NCI-H2227 (cell line): ENCODE results near the gene FAM50A.
"Not testable (repeated sequence)": the region's sequence is repeated elsewhere in the genome, so short reads cannot be mapped to it uniquely, and the experiment has no call there.

ENCODE experiments used
- DNase-seq: peaks from one replicate; lab custom pipeline; 2025; ENCODE audit not compliant: unreplicated experiment; lab: John Stamatoyannopoulos, UW

FAM50A gene

DNA sequence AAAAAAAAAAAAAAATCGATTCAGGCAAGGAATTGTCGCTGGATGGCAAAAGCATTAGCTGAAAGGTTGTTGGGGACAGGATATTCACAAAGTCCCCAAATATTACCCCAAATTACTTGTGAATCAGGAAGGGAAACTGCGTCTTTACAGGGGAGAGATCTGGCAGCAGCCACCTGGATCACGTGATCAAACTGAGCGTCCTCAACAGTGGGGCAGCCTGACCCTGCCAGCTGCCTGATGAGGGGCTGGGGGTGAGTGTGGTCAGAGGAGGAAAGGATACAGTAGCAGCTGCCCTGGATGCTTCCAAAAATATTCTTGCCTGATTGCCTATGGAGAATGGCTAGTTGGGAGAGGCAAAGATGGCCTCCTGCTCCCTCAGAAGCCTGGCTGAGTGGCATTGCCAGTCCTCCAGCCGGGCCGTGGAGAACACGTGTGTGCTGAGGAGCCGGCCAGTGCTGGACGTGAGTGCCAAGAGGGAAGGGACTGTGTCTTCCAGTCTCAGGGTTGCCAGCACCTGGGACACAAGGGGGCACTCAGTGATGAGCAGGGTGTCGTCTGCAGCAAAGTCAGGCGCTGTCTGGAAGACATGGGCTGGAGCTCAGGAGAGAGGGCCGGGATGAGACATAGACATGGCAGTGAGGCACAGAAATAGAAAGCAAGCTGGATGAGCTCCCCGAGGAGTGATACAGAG lies 38.1 kb downstream of the FAM50A start:
- DNase-seq, result no peak

DNA sequence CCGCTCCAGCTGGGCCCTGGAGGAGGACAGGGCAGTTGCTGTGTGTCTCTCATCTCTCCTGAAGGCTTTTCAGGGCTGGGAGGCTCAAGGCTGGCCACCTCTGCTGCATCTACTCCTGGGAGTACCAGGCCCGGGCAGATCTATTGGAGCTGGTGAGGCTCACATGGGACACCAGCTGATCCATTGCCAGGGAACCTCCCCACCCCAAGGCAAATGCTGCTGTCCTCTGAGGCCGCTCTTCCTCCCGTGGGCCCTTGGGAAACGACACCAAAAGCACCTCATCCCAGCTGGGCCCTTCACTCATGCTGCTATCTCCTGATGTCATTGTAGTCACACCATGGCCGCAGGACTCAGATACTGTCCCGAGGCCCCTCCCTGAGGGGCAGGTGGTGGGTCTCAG lies 38.8 kb downstream of the FAM50A start:
- DNase-seq, result no peak

DNA sequence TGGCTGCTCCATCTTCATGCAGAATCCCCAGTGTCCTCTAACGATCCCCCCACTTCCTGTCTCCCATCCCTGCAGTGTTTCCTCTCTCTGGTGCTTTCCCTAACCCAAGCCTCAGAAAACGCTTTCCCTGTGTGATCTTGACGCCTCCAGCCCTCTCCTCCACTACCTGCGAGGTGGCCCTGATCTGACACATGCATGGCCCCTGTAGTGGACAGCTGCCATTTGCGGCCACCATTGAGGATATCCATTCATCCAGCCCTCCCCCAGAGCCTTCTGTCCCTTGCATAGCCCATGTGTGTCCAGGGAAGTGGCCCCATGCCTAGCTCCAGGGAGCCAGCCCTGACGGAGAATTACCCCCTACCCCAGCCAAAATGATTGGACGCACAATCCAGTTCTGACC lies 39.4 kb downstream of the FAM50A start:
- DNase-seq, result no peak

DNA sequence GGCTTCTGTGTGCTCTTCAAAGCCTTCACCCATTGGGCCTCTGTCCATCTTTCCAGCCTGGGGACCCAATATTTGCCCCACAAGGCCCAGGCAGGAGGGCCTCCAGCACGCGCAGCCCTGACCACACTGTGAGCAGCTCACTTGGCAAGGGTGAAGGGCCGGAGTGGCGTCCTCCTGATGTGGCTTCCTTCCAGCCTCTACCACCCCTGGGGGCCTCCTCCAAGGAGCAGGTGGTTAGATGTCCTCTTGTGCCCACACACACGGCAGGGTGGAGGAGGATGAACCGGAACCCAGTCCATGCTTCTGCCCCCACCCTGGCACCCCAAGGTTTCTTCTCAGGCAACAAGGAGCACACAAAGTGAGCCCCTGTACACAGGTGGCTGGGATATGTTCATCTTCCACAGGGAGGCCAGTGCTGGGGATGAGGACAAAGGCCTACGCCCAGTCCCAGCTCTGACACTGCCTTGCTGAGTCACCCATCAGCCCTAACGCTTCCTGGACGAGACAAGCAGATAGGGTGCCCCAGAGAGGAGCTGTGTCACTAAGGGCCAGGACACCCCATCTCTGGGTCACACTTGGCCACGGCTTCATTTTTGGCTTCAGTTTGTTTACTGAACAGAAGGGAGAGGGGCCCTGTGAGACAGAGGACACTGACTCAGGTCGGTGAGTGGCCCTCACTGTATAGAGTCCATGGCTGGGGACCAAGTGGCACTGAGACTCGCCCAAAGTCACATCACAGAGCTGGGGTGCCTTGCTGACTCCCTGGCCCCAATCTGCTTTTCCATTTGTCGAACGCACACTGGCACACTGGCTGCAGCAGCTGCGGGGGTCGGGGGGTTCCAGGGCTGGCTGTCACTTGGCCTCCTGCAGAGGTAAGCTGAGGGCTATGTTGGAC lies 40.6 kb downstream of the FAM50A start:
- DNase-seq, result no peak

DNA sequence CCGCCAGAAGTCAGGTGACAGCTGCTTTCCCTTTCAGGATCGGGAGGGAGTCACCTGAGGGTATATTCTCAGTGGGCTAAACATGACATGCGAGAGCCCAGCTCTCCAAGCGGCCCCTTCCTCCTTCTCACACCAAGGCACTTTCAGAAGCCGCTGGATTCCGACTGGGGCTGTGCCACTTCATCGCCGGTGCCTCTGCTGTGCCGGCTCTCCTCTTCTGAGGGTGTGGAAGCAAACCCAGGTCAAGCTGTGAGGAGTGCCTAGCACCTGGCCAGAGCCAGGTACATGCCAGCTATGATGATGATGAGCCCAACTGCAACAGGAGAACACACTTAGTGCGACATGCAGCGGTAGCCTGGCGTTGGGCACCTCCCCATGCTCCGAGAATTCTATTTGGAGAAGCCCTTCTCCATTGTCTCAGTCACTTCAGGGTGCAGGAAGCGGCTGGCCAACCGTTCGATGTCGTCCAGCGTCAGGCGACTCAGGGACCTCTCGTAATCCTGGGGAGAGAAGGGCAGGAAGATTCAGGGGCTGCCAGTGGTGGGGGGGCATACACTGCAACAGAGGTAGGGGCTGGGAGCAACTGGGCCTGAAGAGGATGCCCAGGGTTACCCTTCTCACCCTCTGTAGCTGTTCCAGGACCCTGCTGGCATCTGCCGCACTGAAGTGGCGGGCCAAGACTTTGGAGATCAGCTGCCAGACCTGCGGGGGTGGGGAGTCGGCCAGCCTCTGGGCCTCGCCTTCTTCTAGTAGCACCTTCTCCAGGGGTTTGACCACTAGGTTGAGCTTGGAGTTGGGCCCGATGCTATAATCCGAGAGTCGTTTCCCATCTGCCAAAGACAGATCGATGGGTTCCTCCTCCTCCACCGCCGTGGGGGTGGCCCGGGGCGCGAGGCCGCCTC lies 41.5 kb downstream of the FAM50A start:
- DNase-seq, result peak; percentile 48

DNA sequence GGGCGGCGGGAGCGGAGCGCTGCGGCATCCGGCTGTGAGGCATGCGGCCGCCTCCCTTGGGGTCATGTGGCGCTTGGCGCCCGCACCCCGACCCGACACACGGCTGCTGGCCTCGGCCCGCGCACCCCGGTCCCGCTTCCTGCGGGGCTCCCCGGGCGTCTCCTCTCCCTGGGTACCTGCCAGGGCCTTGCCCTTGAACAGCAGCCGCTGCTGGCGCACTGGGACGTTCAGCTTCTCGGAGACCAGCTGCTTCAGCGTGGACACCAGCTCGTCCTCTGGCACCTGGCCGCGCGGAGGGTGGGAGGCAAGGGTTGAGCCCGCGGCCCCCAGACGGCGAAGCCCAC lies 42.1 kb downstream of the FAM50A start:
- peak; percentile 48 for DNase-seq

DNA sequence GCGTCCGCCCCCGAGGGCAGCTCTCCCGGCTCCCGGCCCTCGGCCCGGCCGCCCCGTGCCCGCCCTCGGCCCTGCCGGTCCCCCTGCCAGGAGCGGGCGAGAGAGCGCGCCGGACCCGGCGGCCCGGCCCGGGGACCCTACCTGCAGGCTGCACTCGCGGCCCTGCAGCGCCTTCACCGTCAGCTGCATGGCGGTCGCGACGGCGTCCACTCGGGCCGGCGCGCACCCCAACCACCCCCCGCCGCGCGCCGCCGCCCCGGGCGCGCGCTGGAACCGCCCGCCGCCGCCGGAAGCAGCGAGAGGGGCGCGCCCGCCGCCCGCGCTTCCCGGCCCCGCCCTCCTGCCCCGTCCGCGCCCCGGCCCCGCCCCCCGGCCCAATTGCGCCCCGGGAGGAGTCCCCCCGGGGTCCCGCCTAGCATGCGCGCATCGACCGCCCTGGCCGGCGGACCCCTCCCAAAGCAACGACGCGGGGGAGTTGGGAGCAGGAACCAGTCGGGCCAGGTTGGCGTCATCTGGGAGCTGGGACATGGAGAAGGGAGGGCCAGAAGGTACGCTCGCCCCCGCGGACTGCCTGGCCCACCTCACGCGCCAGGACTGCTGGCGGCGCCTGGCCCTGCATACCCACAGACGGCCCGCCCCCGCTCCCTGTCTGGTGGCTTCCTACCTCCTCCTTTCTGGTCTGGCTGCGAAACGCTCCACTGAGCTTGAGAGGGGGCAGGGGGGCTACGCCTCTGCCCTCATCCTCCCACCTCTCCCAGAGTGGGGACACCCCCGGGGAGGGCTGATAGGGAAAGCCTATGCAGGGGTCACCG lies 42.7 kb downstream of the FAM50A start, which contains the start of gene UBL4A:
TSS of gene UBL4A (minus strand) at position 220 of the 812 bp plus-strand sequence. CDS start at position 189, 31 bp downstream.
- peak; percentile 76 for DNase-seq

DNA sequence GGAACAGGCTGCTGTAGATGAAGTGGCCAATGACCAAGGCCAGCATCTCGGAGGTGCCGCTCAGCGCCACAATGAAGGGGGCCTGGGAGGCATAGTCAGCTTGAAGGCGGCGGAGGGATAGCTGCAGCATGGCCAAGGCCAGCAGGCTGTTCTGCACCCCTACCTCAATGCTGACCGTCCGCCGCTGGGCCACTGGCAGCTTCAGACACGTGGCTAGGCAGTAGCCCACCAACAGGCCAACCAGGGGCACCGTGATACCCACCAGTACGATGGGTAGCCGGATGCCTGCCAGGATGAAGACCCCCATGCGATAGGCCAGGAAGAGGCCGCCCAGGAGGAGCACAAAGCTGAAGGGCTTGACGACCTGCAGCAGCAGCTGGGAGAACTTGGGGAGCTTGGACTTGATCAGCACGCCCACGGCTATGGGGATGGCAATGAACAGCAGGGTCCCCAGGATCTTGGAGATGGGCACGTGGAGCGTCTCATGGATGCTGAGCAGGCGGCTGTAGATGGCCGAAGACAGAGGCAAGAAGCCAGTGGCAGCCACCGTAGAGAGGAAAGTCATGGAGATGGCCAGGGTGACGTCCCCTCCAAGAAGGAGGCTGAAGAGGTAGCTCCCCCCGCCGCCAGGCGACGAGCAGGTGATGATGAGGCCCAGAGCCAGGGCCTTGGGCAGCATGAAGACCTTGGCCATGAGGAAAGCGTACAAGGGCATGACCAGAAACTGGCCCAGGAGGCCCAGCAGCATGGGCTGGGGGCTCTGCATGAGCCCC lies 43.8 kb downstream of the FAM50A start:
- DNase-seq, result no peak

DNA sequence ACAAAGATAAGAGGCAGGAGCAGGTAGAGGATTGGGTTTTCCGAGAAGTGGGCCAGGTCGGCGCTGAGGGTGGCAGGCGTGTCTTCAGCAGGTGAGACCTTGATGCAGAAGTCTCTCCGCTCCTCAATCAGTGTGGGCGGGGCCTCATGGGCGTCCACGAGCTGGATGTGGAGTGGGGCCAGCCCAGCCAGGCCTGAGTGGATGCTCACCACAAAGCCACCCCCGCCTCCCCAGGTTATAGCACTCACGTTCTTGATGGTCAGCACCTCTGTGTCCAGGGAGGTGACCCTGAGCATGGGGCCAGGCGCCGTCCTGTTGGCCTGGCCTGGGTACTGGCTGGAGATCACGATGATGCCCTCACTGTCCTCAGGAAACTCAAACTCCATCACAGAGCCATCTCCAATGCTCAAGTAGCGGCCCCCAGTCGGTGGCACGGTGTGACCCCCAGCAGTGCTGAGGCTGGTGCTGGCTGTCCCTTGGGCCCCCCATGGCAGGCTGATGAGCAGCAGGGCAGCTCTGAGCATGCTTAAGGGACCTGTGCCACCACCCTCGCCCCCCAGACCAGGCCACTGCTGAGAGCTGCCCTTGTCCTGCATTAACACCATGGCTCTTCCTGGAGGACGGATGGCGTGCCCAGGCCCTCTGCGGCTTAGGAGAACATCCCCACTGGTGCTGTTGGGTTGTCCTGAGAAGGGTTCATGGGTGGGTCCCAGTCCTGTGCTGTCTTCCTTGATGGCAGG lies 44.6 kb downstream of the FAM50A start:
- no peak for DNase-seq

DNA sequence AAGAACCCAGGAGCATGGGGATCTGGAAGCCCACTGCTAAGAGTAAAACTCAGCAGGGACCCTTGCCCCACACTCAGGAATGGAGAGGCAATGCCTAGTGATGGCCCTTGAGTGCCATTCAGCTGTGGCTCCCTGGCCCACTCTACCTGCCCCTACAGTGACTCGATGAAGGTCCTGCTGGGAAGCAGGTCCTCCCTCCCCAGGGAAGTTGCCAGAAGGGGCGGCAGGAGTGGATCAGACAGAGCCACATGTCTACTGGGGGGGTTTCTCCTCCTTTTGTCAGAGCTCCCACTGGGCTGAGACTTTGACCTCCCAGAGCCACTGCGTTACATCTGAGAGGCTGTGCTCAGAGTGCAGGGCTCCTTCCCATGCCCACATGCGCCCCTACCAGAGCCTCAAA lies 45.2 kb downstream of the FAM50A start:
- no peak for DNase-seq

DNA sequence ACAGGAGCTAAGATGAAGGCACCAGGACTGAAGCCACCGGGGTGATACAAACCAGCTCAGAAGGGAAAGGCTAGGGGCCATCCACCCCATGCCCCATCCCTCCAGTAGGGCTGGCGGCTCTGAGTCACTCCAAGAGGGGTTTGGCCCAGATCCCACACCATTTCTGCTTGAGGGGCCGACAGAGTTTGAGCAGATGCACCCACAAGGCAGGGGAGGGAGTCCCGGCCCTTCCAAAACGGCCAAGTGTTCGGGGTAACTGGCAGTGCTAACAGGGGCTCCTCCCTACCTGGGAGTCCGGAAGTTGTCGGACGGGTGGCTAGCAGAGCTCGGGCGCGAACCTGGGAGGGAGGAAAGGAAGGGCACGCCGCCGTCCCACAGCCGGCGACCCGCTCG lies 46.1 kb downstream of the FAM50A start:
- DNase-seq, result no peak

DNA sequence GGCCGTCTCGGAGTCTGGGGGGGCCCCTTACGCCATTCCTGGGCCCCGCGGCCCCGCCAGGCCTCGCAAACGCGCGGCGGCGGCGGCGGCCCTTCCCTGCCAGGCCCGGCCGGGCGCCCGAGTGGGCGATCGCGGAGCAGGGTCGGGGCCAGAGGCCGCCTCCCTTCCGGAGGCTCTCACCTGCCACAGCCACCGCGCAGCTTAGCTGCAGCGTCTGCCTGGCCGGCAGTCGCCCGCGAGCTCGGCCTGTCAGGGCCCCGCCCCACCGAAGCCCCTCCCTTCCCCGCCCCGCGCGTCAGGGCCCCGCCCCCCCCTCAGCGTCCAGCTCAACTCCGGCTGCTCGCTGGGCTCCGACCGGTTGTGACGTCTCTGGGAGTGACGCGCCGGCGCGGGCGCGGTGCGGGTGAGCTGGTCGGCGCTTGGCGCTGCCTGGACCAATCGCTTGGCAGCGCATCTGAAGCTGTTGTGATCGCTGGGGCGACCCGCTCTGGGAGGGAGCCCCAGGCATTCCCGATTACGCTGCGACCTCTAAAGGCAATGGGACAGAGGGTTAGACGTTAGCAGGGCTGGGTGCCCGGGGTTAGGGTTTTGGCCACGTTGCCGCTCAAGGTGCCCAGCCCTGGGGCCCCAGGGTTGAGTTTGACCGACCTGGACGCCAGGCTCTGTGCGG lies 46.6 kb downstream of the FAM50A start, which contains the start of gene SLC10A3:
TSS of gene SLC10A3 (minus strand) at position 216 of the 670 bp plus-strand sequence. CDS start 1,689 bp downstream, outside the sequence.
- peak; percentile 94 for DNase-seq

DNA sequence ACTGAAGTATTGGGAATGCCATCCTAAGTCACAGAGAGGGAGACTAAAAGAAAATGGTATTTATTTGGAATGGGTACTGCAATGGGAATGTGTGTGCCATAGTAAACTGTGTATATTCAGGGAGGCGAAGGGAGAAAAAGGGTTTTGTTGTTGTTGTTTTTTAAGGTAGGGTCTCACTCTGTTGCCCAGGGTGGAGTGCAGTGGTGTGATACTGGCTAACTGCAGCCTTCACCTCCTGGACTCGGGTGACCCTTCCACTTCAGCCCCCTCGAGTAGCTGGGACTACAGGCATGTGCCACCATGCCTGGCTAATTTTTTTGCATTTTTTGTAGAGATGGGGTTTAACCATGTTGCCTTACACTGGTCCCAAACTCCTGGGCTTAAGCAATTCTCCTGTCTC lies 50.8 kb downstream of the FAM50A start:
- no peak for DNase-seq

DNA sequence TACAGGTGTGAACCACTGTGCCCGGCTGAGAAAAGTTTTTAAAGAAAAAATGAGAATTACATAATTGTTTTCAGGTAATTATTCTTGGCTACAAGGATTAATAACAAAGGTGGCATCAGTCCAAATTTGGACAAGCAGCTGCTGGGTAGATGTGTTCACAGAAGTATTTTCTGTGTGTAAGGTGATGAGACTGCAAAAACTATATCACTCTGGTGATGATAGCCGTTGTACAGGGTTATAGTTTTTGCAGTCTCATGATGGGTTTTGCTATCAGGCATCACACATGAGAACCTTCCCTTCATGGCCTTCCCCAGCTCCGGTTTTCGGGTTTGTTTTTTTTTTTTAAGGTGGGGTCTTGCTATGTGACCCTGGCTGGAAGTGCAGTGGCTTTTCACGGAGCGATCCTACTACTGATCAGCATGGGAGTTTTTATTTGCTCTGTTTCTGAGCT lies 51.6 kb downstream of the FAM50A start:
- no peak for DNase-seq

DNA sequence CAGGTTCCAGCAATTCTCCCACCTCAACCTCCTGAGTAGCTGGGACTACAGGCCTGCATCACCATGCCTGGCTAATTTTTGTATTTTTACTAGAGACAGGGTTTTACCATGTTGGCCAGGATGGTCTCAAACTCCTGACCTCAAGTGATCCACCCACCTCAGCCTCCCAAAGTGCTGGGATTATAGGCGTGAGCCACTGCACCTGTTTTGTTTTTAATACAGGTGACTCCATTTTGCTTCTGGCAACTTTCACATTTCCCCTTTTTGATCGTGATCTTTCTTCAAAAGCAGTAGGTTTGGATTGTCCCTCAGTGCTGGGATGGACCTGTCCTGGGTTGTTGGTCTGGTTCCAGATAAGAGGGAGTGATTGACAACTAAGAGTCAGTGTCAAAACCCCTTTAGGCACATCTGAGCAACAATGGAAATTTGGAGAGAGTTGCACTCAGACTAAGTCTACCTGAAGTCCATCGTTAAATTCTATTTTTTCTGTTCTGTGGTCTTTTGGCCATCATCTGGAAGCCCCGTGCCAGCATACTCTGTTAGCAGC lies 52.7 kb downstream of the FAM50A start:
- DNase-seq, result not testable (repeated sequence)
